Measurements from ENCODE around the gene POFUT1.
"Not testable (repeated sequence)": the region's sequence is repeated elsewhere in the genome, so short reads cannot be mapped to it uniquely, and the experiment has no call there.

POFUT1 gene

DNA sequence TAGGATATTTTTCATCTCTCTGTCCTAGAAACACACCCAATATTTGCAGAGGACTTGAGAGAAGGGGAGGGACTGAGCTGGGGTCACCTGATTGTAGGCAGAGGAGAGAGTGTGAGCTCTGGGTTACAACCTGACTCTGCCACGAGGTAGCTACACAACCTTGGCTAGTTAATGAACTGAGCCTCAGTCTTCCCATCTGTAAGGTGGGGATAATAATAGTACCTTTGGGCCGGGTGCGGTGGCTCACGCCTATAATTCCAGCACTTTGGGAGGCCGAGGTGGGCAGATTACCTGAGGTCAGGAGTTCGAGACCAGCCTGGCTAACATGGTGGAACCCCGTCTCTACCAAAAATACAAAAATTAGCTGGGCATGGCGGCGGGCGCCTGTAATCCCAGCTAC, 53.3 kb downstream of the POFUT1 start:
- H3K4me3 ChIP-seq (ENCODE audit: low read depth, low read length); H3K36me3 ChIP-seq (ENCODE audit: control insufficient read depth in 2 of 2, insufficient read depth in 1 of 2, low read length in 2 of 2); H3K27ac ChIP-seq (ENCODE audit: extremely low read depth, low read depth, low read length); H3K4me1 ChIP-seq (ENCODE audit: control insufficient read depth, insufficient read depth, low read length); CTCF ChIA-PET; H3K9me3 ChIP-seq (ENCODE audit: control insufficient read depth, insufficient read depth, low read depth, low read length); POLR2A ChIA-PET: not testable (repeated sequence)

DNA sequence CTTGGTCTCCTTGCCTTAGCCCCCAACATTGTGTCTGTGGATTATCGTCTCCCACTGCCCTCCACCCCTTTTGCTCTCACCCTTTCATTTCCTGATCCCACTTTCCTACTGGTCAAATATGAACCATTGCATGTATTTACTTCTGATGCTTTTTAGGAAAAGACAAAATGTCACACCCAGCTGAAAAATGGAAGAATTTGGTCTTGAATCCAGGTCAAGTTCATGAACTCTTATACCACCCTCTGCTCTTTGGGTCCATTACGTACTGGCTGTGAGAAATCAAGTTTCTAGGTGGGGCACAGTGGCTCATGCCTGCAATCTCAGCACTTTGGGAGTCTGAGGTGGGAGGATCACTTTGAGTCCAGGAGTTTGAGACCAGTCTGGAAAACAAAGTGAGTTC, 54.0 kb downstream of the POFUT1 start:
- Histone ChIP-seq H3K4me3 (ENCODE audit: low read depth, low read length) (no peak overlapping the region), H3K4me1 (ENCODE audit: control insufficient read depth, insufficient read depth, low read length) (no peaks in the 10 kb centered on the region), H3K36me3 (ENCODE audit: control insufficient read depth in 2 of 2, insufficient read depth in 1 of 2, low read length in 2 of 2) (no peaks in the 10 kb centered on the region), H3K27ac (ENCODE audit: extremely low read depth, low read depth, low read length) (no peak overlapping the region), H3K9me3 (ENCODE audit: control insufficient read depth, insufficient read depth, low read depth, low read length) (no peaks in the 10 kb centered on the region)
- CTCF ChIA-PET, result no interaction called here
- POLR2A ChIA-PET, result no interaction called here
- TF ChIP-seq ZNF239 (tag by site-specific recombination; IDR thresholded peaks at IDR 0.05) (no peak), HOXA7 (CRISPR knock-in tag; IDR thresholded peaks at IDR 0.05; ENCODE audit: borderline replicate concordance) (no peak), ZNF324 (tag by site-specific recombination; IDR thresholded peaks at IDR 0.05) (no peak), ZNF473 (tag by site-specific recombination; IDR thresholded peaks at IDR 0.05) (no peak), KLF7 (tag by site-specific recombination; IDR thresholded peaks at IDR 0.05; ENCODE audit: borderline replicate concordance) (no peak), ZNF202 (tag by site-specific recombination; IDR thresholded peaks at IDR 0.05; ENCODE audit: borderline replicate concordance) (no peak), MZF1 (tag by site-specific recombination; IDR thresholded peaks at IDR 0.05; ENCODE audit: borderline replicate concordance) (no peak), ZNF549 (tag by site-specific recombination; IDR thresholded peaks at IDR 0.05) (no peak), GLI2 (tag by site-specific recombination; IDR thresholded peaks at IDR 0.05; ENCODE audit: borderline replicate concordance, low read depth) (no peak), ZIC2 (tag by site-specific recombination; IDR thresholded peaks at IDR 0.05) (no peak), WT1 (tag by site-specific recombination; IDR thresholded peaks at IDR 0.05) (no peak), ZNF426 (tag by site-specific recombination; IDR thresholded peaks at IDR 0.05) (no peak), ZNF830 (tag by site-specific recombination; IDR thresholded peaks at IDR 0.05; ENCODE audit: low read depth) (no peak)
- TF ChIP-seq, protein P1, sequence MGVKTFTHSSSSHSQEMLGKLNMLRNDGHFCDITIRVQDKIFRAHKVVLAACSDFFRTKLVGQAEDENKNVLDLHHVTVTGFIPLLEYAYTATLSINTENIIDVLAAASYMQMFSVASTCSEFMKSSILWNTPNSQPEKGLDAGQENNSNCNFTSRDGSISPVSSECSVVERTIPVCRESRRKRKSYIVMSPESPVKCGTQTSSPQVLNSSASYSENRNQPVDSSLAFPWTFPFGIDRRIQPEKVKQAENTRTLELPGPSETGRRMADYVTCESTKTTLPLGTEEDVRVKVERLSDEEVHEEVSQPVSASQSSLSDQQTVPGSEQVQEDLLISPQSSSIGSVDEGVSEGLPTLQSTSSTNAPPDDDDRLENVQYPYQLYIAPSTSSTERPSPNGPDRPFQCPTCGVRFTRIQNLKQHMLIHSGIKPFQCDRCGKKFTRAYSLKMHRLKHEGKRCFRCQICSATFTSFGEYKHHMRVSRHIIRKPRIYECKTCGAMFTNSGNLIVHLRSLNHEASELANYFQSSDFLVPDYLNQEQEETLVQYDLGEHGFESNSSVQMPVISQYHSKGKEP (tag by site-specific recombination; IDR thresholded peaks at IDR 0.05), result no peak
- TF ChIP-seq, protein P2, sequence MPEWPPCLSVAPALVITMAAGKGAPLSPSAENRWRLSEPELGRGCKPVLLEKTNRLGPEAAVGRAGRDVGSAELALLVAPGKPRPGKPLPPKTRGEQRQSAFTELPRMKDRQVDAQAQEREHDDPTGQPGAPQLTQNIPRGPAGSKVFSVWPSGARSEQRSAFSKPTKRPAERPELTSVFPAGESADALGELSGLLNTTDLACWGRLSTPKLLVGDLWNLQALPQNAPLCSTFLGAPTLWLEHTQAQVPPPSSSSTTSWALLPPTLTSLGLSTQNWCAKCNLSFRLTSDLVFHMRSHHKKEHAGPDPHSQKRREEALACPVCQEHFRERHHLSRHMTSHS (tag by site-specific recombination; IDR thresholded peaks at IDR 0.05), result no peak
- TF ChIP-seq, protein P3, sequence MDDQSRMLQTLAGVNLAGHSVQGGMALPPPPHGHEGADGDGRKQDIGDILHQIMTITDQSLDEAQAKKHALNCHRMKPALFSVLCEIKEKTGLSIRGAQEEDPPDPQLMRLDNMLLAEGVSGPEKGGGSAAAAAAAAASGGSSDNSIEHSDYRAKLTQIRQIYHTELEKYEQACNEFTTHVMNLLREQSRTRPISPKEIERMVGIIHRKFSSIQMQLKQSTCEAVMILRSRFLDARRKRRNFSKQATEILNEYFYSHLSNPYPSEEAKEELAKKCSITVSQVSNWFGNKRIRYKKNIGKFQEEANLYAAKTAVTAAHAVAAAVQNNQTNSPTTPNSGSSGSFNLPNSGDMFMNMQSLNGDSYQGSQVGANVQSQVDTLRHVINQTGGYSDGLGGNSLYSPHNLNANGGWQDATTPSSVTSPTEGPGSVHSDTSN (CRISPR knock-in tag; IDR thresholded peaks at IDR 0.05), result no peak

DNA sequence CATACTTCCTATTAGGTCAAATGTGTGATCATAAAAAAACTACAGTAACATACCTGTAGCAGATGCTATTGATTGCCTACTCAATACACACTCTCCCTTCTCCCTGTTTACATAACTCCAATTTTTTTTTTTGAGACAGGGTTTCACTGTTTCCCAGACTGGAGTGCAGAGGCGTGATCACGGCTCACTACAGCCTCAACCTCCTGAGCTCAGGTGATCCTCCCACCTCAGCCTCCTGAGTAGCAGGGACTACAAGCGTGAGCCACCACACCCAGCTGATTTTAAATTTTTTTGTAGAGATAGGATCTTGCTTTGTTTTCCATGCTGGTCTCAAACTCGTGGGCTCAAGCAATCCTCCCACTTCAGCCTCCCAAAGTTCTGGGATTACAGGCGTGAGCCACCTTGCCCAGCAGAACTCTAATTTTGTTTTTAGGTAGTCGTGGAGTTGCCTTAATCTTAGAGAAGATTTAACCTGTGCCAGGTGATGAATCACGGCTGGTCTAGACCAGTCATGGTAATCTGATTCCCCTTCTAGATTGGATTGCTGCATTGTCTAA, 55.8 kb downstream of the POFUT1 start:
- ChIA-PET CTCF (interaction anchor here (1.3 kb wide), 1 partner anchor 194 kb away, joined by 4 read pairs; no protein-coding TSS in a partner anchor), POLR2A (no interaction called here)
- Histone ChIP-seq H3K4me1 (ENCODE audit: control insufficient read depth, insufficient read depth, low read length) (no peaks in the 10 kb centered on the region), H3K4me3 (ENCODE audit: low read depth, low read length) (no peak overlapping the region), H3K9me3 (ENCODE audit: control insufficient read depth, insufficient read depth, low read depth, low read length) (no peaks in the 10 kb centered on the region), H3K27ac (ENCODE audit: extremely low read depth, low read depth, low read length) (no peak overlapping the region), H3K36me3 (ENCODE audit: control insufficient read depth in 2 of 2, insufficient read depth in 1 of 2, low read length in 2 of 2) (no peaks in the 10 kb centered on the region)
- TF ChIP-seq WT1 (tag by site-specific recombination; IDR thresholded peaks at IDR 0.05) (no peak), ZNF138 (tag by site-specific recombination; IDR thresholded peaks at IDR 0.05; ENCODE audit: borderline replicate concordance) (no peak), ZNF202 (tag by site-specific recombination; IDR thresholded peaks at IDR 0.05; ENCODE audit: borderline replicate concordance) (no peak), ZNF596 (tag by site-specific recombination; IDR thresholded peaks at IDR 0.05) (no peak), ZNF626 (tag by site-specific recombination; IDR thresholded peaks at IDR 0.05) (no peak), ZNF2 (tag by site-specific recombination; IDR thresholded peaks at IDR 0.05) (no peak), ZIC2 (tag by site-specific recombination; IDR thresholded peaks at IDR 0.05) (no peak), ZNF777 (tag by site-specific recombination; IDR thresholded peaks at IDR 0.05; ENCODE audit: borderline replicate concordance) (no peak), ZNF830 (tag by site-specific recombination; IDR thresholded peaks at IDR 0.05; ENCODE audit: low read depth) (no peak), ZNF311 (tag by site-specific recombination; IDR thresholded peaks at IDR 0.05; ENCODE audit: borderline replicate concordance) (no peak)
